Stimulated activated CD4-positive, alpha-beta T cell treated with anti-CD3 and anti-CD28 coated beads, Interleukin-1b, Interleukin-23, amount 100 ng/mL, for 24 hours (primary cell): Measurements from ENCODE around the gene QRICH1.

Source experiments
- DNase-seq, 4 experiments: peaks; one replicate each; pipeline ENCODE4 v3.0.0-alpha.2; 2020; ENCODE audit warnings: low read depth in 4 of 4, low spot score in 1 of 4

The QRICH1 gene

GRCh38 chr3:48999085-48999858 lies 94.6 kb downstream of the QRICH1 start:
- no peak for DNase-seq

GRCh38 chr3:48997714-48998637 lies 95.9 kb downstream of the QRICH1 start:
- DNase-seq = no peak

DNA sequence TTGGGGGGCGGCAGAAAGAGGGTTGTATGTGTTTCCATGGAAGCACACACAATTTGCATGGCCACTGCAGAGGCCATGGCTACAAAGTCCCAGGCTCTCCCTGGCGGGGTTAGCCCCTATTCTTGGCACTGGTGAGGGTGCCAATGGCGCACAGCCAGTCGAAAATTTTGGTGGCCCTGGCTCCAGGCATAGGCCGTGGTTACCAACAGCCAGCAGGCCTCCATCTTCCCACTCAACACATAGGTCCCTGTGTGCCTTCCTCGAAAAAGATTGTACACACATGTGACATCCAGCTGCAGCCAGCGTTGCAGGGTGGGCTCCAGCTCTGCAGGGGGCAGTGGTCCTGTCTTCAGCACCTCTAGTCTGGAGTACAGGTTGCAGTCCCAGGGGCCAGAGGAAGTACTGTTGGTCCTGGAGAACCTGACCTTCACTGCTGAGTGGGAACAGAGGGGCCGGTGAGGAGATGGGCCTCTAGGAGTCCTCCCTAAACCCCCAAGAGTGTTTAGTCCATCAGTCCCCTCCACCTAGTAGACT lies 96.7 kb downstream of the QRICH1 start:
- no peak for DNase-seq

GRCh38 chr3:48996640-48997039 lies 97.2 kb downstream of the QRICH1 start:
- DNase-seq = no peak

GRCh38 chr3:48993834-48994233 lies 100.0 kb downstream of the QRICH1 start:
- DNase-seq = no peak

- no peak for DNase-seq
These were observed 101.9 kb downstream of the QRICH1 start for GRCh38 chr3:48991851-48992545.

DNA sequence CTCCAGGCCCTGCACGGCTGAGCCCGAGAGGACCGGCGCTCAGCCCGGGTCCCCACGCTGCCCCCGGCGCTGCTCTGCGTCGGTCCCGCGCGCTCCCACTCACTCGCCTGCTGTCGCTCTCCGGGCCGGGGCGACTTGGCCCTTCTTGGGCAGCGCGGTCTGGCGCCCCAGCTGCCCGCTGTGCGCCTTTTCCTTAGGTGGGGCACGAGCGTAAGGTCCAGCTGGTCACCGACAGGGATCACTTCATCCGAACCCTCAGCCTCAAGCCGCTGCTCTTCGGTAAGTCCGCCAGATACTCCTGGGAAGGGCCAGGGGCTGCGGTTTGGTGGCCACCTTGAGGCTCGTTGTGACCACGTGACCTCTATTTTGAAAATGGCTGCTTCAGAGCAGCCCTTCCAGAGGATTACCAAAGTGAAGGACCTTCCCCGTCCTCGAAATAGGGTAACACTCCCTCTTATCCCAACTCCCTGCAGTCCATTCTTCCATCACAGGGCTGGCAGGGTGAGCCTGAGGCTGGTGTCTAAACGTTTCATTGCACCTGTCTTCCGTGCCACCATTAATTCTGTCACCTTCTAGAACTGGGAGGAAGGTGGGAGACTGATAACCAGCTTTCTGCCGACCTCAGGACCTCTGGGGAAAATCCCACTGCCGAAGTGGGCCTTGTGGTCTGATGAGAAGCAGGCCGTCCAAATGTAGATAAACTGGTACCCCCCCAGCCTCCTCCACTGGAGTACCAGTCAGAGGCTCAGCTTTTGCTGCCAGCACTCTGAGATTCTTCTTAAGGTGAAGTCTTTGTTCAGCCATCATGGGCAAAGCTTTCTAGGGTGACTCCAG lies 103.0 kb downstream of the QRICH1 start:
- no peak for DNase-seq

DNA sequence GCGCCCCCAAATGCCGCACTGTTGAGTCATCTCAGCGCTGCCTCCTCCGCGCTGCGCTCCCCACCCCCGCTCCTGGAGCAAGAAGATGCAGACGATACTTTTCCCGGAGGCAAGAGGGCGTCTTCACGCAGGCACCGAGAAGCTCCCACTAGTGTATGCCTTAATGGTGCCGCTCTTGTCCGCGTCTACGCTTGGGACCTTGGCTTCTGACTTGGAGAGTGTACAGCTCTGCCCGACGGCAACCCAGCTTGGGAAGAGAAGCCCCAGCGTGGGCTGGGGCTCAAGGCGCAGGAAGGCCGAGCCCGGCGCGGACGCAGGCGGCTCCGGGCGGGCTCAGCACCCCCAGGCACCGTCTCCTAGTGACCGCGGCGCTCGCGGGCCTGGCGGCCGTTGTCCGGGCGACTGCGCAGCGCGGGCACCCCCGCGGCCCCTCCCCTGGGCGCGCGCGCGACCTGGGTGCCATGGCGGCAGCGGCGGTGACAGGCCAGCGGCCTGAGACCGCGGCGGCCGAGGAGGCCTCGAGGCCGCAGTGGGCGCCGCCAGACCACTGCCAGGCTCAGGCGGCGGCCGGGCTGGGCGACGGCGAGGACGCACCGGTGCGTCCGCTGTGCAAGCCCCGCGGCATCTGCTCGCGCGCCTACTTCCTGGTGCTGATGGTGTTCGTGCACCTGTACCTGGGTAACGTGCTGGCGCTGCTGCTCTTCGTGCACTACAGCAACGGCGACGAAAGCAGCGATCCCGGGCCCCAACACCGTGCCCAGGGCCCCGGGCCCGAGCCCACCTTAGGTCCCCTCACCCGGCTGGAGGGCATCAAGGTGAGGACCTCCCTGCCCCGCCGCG lies 103.9 kb downstream of the QRICH1 start, which contains the start of gene P4HTM:
Gene P4HTM (plus strand): TSS at position 446 of the 840 bp plus-strand sequence. CDS start 16 bp downstream, at position 462.
- peak; percentile 50 to 83 (median 65) for DNase-seq

GRCh38 chr3:48989126-48989795 lies 104.6 kb downstream of the QRICH1 start:
- no peak for DNase-seq

GRCh38 chr3:48985831-48986376 lies 108.0 kb downstream of the QRICH1 start:
- no peak for DNase-seq

GRCh38 chr3:48984663-48985062 lies 109.2 kb downstream of the QRICH1 start:
- DNase-seq = no peak

- DNase-seq = no peak
These were observed 110.8 kb downstream of the QRICH1 start for GRCh38 chr3:48983096-48983495.

- no peak for DNase-seq
These were observed 111.2 kb downstream of the QRICH1 start for GRCh38 chr3:48982686-48983085.

GRCh38 chr3:48982016-48982415 lies 111.9 kb downstream of the QRICH1 start:
- no peak for DNase-seq

DNA sequence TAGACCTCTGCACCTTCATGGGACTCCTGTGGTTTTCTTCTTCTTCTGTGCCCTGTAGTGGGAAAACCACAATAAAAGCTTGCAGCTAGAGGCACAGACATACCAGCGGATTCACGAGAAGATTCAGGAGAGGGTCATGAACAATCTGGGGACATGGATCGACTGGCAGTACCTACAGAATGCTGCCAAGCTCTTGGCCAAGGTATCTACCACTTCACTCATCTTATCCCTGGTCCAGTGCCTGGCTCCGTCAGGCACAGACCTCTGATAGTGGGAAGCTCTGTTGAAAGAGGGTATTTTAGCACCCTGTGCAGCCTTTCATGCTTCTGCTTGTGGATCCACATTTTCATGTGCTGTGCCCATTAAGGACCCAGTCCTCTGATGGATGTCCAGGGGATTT lies 113.6 kb downstream of the QRICH1 start:
- no peak for DNase-seq
